Spinal cord (tissue), 10 donors: ENCODE data around the gene C2orf74. TPM values are rescaled to one million over a fixed set of nuclear protein-coding genes. Genes with fewer than 3 reads are reported as not detected.
"Not testable (repeated sequence)": the region's sequence is repeated elsewhere in the genome, so short reads cannot be mapped to it uniquely, and the experiment has no call there.

ENCODE experiments used
- DNase-seq, 6 donors: peaks; one replicate each; pipeline versions ENCODE4 v3.0.0 to v3.0.0-alpha.2; 2013 to 2015; ENCODE audit warnings: low spot score in 6 of 6, low read depth in 4 of 6
- H3K27ac ChIP-seq: one replicate; pipeline ENCODE4 v1.5.1; 2013; ENCODE audit warnings: low read depth, low read length, control low read depth
- H3K27me3 ChIP-seq: one replicate; pipeline ENCODE4 v1.6.1; 2013; ENCODE audit warnings: low read length; ENCODE audit not compliant: control insufficient read depth, insufficient read depth
- H3K36me3 ChIP-seq: one replicate; pipeline ENCODE4 v1.6.1; 2013; ENCODE audit warnings: low read length; ENCODE audit not compliant: control insufficient read depth, insufficient read depth
- H3K4me1 ChIP-seq: one replicate; pipeline ENCODE4 v1.6.1; 2013; ENCODE audit warnings: low read length; ENCODE audit not compliant: control insufficient read depth, insufficient read depth
- H3K4me3 ChIP-seq: one replicate; pipeline ENCODE4 v1.5.1; 2013; ENCODE audit warnings: low read depth, low read length, control low read depth
- H3K9me3 ChIP-seq: one replicate; pipeline ENCODE4 v1.6.1; 2013; ENCODE audit warnings: low read length; ENCODE audit not compliant: control insufficient read depth, insufficient read depth
- WGBS: methylation state at CpG from one replicate; pipeline ENCODE4 v1.1.5; 2013; ENCODE audit warnings: missing lambda C conversion rate; ENCODE audit not compliant: insufficient coverage; 5-methylcytosine and 5-hydroxymethylcytosine counted together
- polyA plus RNA-seq, 2 donors: library from polyadenylated mRNA; unstranded; fragments of 120-200 nt; gene quantifications; one replicate each; pipeline ENCODE4 v1.2.1, GENCODE V29; 2013; ENCODE audit not compliant: insufficient read length in 2 of 2
- total RNA-seq, 2 donors: library from RNA; depleted of rRNA in 1 of 2; stranded (reverse); fragments of 120-200 nt in 1 of 2; fragments of >200 nt in 1 of 2; gene quantifications; one replicate each; pipeline versions ENCODE4 v1.2.3 to v1.2.4, GENCODE V29; 2013 to 2014
- donor health status: healthy.

C2orf74 gene
- total and polyA plus RNA-seq, 4 donors, result 12.2 to 40.3 (median 31.3) TPM

GRCh38 chr2:61165082-61165481 is 3.1 kb downstream of the C2orf74 start:
- WGBS, result 95% methylated on average over 6 of the region's 7 CpGs
- H3K27ac ChIP-seq, H3K27me3 ChIP-seq, H3K4me3 ChIP-seq, H3K4me1 ChIP-seq, DNase-seq, H3K9me3 ChIP-seq: not testable (repeated sequence)
- H3K36me3 ChIP-seq, result peaks cover 19% of the 10 kb centered on the region

DNA sequence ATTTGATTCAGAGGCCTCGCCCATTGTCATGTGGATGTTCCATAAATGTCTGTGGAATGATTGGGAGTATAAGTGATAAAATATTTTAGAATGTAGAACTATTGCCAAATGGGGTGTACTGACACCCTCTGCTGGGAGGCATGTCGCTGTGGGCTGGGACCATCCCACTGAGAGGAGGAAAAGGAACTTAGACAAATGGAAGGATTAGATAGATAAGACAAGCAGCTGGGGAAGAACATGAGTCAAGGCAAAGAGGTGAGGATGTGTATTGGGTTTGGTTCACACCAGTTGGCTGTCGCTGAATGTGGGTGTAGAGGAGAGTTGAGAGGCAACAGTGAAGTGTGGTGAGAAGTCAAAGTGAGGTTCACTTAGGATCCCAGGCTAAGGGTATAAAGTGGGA is 4.0 kb downstream of the C2orf74 start:
- no peak overlapping the region for H3K27ac ChIP-seq
- no peak overlapping the region for H3K4me3 ChIP-seq
- no peaks in the 10 kb centered on the region for H3K9me3 ChIP-seq
- no peaks in the 10 kb centered on the region for H3K4me1 ChIP-seq
- 97% methylated on average over 3 of the region's 3 CpGs for WGBS
- H3K36me3 ChIP-seq, result peaks cover 19% of the 10 kb centered on the region
- no peaks in the 10 kb centered on the region for H3K27me3 ChIP-seq
- no peak for DNase-seq

DNA sequence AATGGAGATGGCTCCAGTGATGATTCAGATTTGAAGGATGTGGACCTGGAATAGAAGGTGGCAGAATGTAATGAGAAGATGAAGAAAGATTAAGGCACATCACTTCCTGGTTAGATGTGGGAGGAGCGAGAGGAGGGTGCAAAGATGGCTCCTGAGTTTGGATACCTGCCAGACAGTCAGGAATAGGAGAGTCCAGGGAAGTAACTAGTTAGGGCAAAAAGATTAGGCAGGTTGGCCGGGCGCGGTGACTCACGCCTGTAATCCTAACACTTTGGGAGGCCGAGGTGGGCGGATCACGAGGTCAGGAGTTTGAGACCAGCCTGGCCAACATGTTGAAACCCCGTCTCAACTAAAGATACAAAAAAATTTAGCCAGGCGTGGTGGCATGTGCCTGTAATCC is 5.6 kb downstream of the C2orf74 start:
- no peak for DNase-seq
- Histone ChIP-seq H3K4me3 (no peak overlapping the region), H3K27me3 (no peaks in the 10 kb centered on the region), H3K4me1 (no peaks in the 10 kb centered on the region), H3K27ac (no peak overlapping the region), H3K36me3 (peaks cover 19% of the 10 kb centered on the region), H3K9me3 (no peaks in the 10 kb centered on the region)
- 99% methylated on average over 10 of the region's 10 CpGs for WGBS

GRCh38 chr2:61172671-61173070 is 10.7 kb downstream of the C2orf74 start:
- Histone ChIP-seq H3K4me1 (peaks cover under 1% of the 10 kb centered on the region), H3K9me3 (no peaks in the 10 kb centered on the region), H3K27ac (no peak overlapping the region), H3K4me3 (no peak overlapping the region), H3K27me3 (no peaks in the 10 kb centered on the region), H3K36me3 (peaks cover 2% of the 10 kb centered on the region)
- 80% methylated on average over 1 of the region's 1 CpG for WGBS
- no peak for DNase-seq

DNA sequence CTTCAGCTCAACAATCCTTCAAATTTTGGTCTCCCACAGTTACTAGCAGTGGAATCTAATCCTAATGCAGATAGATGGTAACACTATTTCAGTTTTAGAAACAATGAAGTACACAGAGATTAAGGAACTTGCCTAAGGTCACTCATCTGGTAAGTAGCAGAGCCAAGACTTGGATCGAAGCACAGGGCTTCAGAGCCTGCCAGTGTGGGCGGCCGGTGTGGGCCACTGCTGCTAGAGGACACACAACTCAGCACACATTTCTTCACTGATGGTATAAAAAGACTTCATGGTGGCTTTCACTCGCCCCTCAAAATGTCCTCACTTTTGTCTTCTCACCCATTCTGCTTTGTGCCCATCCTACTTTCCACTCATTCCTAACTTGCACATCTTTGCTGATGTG is 11.1 kb downstream of the C2orf74 start:
- DNase-seq, result no peak
- Histone ChIP-seq H3K27me3 (no peaks in the 10 kb centered on the region), H3K27ac (no peak overlapping the region), H3K4me1 (peaks cover 5% of the 10 kb centered on the region), H3K4me3 (no peak overlapping the region), H3K36me3 (peaks cover 2% of the 10 kb centered on the region), H3K9me3 (no peaks in the 10 kb centered on the region)
- WGBS, result 83% methylated on average over 4 of the region's 4 CpGs

DNA sequence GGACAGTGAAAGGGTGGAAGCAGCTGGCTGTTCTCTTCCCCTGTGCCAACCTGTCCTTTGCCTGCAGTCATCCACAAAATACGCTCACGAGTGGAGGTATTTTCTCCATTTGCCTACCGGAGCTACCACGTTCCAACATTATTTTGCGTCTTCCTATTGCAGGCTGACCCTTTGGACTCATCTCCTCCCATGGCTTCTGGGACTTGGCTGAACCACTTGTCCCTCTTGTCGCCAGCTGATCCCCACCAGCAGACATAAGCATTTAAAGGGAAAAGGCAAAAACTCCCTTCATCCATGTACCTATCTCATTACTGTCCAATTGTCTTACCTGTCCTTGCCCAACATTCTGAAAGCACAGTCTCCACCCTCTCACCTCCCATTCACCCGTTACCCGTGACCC is 13.0 kb downstream of the C2orf74 start:
- Histone ChIP-seq H3K4me3 (no peak overlapping the region), H3K27ac (no peak overlapping the region)
- 93% methylated on average over 8 of the region's 8 CpGs for WGBS

DNA sequence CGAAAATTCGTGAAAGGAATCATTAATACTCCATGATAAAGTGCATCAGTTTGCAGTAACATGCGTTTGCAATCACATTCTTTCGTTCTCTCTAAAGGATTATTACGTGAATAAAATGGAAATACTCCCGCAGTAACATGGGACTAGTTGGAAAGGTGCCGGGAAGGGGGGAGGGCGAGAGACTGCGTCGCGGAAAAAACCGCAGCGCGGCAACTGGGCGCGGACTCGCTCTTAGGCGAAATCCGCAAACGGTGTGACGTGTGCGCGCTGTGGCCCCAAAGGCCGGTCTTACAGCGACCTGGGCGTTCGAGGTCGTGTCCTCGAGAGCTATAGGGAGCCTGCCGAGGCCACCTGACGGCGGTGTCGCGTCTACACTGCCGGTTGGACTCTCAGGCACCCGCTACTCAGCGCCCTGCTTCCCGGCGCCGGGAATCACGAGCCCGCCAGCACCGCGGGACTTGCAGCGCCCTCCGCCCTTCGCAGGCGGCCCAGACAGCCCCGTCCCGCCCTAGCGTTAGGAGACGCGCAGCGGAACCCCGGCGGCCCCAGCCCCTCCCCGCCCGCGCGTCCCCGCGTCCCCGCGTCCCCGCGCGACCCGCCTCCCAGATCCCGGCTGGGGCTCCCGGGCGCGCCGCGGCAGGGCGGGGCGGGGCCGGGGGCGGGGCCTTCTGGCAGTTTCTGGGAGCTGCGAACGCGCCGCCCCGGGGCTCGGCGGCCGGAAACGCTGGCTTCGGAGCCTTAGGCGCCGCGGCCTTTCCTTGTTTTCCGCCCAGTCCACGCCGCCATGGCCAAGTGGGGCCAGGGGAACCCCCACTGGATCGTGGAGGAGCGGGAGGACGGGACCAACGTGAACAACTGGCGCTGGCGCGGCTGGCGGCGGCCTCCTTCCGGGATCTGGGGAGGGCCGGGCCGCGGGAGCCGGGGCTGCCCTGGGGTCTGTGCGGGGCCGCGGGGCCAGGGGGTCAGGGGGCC is 15.1 kb downstream of the C2orf74 start:
- Histone ChIP-seq H3K4me1 (peaks cover 37% of the 10 kb centered on the region), H3K27me3 (no peaks in the 10 kb centered on the region), H3K36me3 (peaks cover 25% of the 10 kb centered on the region), H3K4me3 (peak overlapping the region; percentile 94), H3K27ac (peak overlapping the region; percentile 94), H3K9me3 (no peaks in the 10 kb centered on the region)
- WGBS, result under 1% methylated on average over 108 of the region's 111 CpGs
- peak; percentile 72 to 98 (median 87) for DNase-seq

More for the DNA sequence above, 13.0 kb downstream of the C2orf74 start:
- Histone ChIP-seq H3K36me3 (peaks cover 8% of the 10 kb centered on the region), H3K27me3 (no peaks in the 10 kb centered on the region), H3K4me1 (peaks cover 22% of the 10 kb centered on the region), H3K9me3 (no peaks in the 10 kb centered on the region)
- DNase-seq, result no peak

GRCh38 chr2:61177727-61178549 is 15.9 kb downstream of the C2orf74 start:
- Histone ChIP-seq H3K4me3 (peak overlapping the region; percentile 71), H3K9me3 (no peaks in the 10 kb centered on the region), H3K36me3 (peaks cover 31% of the 10 kb centered on the region), H3K4me1 (peaks cover 37% of the 10 kb centered on the region), H3K27ac (peak overlapping the region; percentile 93), H3K27me3 (no peaks in the 10 kb centered on the region)
- DNase-seq, result peak in 1 of 6 donors; percentile 40
- 29% methylated on average over 40 of the region's 45 CpGs for WGBS

GRCh38 chr2:61178603-61179545 is 16.9 kb downstream of the C2orf74 start:
- Histone ChIP-seq H3K4me3 (peak overlapping the region; percentile 71), H3K4me1 (peaks cover 37% of the 10 kb centered on the region), H3K9me3 (no peaks in the 10 kb centered on the region), H3K36me3 (peaks cover 35% of the 10 kb centered on the region), H3K27me3 (no peaks in the 10 kb centered on the region), H3K27ac (no peak overlapping the region)
- 90% methylated on average over 19 of the region's 22 CpGs for WGBS
- DNase-seq, result no peak
